GM19023 (cell line): ENCODE results near the gene CHAT.

Experiments
- ATAC-seq: cut with Tn5 transposase; IDR thresholded peaks from one replicate; pipeline ENCODE4 v1.9.1; 2021; ENCODE audit warnings: mild to moderate bottlenecking, moderate library complexity; ENCODE audit not compliant: unreplicated experiment

CHAT gene

DNA sequence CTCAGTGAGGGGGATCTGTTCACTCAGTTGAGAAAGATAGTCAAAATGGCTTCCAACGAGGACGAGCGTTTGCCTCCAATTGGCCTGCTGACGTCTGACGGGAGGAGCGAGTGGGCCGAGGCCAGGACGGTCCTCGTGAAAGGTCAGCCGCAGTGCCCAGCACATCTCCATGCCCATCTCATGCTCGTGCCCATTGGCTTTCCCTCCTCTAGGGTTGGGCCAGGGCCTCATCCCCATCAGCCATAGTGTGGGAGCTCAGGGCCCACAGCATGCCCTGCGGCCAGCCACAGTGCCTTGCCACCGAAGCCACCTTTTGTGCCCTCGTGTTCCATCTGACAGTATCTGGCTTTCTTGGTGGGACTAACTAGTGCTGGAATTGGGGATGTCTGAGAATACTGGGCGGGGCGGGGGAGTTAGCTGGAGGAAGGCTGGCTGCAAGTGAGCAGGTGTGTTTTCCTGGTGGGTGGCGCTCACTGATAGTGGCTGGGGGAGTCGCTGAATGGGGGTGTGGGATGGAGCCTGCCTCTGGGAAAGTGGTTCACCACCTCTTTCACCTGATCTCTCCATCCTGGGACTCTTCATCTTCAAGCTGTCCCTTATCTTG, 13.9 kb downstream of the CHAT start:
- no peak for ATAC-seq

DNA sequence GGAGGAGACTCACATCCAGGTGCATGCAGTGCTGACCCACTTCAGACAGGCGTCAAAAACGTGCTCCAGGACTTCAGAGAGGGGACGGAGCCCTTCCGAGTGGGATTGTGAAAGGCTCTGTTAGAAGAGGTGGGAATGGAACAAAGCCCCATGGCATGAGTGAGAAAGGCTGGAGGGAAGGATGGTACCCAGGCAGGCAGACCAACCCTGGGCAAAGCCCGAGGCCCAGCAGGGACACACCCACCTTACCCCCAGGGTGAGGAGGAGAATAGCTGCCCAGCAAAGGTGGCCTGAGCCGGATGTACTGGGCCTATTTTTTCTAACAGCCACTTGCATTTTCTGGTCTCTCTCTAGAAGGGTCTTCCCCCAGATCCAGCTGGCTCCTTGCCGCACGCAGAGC, 14.8 kb downstream of the CHAT start:
- no peak for ATAC-seq

DNA sequence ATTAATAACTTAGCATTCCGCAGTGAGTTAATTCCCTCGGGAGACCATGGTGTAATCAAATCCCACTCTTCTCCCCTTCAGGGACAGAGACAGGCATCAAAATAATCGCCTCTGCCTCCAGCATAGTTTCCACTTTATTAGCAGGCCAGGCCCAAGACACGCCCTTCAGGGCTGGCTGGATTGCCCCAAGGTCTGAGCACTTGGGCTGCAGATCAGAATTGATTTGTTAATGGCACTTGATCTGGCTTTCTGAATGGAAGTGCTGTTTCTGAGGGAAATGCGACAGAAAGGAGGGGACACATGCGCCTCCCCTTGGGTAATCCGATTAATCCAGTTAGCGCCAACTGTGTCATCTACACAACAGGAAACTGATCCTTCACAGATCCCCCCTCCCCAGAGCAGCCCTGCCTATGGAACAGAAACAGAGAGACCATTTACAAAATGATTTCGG, 15.6 kb downstream of the CHAT start:
- ATAC-seq = no peak

DNA sequence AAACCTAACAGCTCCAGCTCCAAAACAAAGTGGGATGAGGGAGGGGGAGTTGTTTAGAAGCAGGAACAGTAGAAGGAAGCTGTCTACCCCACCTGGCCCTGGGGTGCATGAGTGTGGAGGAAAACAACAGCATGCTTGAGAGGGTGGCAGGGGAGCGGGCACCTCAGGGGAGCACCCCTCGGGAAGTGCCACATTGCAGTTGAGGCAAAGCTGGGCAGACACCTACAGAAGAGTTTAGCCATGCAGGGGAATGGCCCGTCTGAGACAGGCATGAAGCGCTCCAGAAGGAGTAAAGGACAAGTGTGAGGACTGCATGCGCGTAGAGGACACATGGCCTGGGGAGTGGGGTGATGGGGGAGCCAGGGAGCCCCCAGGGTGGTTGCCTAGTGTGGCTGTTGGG, 18.1 kb downstream of the CHAT start:
- no peak for ATAC-seq

DNA sequence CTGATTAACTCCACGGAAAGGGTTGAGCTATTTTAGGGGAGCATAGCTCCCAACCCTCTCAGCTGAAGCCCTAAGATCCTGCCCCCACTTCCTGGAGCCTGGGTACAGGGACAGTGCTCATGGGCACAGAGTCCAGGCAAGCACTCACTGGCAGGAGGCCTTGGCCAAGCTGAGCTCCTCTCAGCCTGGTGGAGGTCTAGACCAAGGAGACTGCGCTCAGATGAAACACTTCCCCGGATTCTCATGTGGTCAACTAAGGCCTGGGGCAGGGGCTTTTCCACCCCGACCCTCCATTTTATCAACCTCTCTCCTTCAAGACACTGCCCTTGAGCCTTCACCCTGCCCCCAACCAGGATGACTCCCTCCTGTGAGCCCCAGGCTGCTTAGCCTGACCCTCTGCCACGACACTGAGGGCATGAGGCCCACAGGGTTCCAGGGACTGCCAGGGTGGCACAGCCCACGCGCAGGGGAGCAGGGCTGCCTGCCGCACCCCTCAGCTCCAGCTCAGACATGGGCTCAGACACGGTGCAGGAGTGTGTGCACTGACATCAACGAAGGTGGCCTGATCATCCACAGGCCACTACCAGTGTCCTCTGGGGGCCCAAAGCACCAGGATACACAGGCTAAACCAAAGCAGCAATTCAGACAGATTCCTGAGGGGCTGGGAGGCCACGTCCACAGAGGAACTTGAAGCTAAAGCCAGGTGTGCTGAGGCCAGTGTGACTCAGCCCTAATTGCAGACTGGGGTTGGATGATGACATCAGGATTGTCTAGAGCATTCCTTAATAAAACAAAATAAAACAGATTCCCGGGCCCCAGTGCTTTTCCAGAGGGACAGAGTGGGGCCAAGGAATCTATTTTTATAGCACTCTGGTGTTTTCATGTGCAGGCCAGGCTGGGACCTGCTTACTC, 18.8 kb downstream of the CHAT start:
- no peak for ATAC-seq

DNA sequence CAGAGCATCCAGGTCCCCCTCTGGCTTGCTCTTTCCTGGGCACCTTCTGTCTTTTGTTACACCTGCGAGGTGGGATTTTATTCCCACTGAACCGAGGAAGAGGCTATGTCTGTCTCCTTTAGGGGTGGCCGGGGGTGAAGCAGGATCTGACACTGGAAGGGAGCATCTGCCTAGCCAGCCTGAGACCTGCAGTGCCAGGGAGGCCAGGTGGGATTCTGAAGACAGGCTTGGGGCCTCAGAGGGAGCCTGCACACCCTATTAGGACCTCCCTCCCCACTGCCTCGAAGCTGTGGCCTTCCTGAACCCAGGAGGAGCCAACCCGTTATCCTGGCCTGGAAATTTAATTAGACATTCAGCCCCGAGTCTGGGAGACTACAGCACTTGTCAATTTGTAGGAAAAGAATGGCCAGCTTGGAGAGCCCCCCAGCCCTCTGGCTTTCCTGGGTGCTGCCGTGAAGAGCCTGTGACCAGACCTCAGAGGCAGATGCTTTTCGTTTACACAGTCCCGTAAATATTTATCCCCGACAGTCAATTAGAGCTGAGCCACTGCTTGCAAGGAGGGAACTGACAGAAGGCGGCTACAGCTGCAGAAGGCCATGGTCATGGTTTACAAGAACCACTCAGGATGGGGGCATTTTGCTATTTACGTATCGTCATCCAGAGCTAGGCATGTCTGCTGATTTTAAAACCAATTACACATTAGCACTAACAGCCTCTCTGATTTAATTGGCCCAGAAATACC, 19.7 kb downstream of the CHAT start:
- ATAC-seq = no peak

DNA sequence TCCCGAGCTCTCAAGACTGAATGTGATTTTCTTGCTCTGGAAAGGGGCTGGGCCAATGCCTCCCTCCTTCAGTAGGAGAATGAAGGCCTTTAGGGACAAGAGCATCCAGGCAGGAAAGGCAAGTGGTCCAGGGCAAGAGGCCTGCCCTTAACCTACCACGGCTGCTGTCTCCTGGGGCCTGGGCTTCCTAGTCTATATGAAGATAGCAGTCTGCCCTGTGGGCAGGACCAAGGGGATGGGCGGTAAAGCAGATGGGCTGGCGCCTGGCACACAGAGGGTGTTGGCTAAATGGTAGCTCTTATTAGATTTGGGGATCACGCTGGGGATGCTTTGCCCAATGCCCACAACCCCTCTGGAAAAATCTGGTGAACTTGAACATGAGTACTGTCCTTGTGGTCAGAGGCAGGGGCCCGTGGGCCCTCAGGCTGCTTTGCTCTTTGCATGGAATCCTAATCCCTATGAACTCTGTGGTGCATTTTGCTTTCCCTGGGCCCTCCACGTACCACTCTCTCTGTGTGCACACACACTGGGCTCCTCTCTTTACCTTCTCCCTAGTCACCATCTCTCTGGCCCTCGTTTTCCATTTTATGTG, 20.3 kb downstream of the CHAT start:
- no peak for ATAC-seq

DNA sequence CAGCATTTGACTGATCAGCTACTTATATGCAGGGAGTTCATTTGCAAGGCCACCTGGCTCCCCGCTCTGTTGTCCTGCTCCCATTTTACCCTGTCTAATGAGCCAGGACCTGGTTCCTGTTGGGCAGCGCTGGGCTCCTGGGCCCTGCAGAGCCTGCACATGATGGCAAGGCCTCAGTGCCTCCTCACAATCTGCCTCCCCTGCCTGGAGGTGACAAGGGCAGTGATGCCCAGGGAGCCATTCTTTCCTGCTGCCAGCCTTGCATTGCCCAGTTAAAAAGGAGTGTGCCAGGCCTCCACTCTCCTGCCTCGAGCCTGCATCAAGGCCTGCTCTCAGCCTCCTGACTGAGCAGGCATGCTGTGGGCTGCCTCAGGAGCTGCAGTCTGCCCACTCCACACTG, 28.5 kb downstream of the CHAT start:
- no peak for ATAC-seq

DNA sequence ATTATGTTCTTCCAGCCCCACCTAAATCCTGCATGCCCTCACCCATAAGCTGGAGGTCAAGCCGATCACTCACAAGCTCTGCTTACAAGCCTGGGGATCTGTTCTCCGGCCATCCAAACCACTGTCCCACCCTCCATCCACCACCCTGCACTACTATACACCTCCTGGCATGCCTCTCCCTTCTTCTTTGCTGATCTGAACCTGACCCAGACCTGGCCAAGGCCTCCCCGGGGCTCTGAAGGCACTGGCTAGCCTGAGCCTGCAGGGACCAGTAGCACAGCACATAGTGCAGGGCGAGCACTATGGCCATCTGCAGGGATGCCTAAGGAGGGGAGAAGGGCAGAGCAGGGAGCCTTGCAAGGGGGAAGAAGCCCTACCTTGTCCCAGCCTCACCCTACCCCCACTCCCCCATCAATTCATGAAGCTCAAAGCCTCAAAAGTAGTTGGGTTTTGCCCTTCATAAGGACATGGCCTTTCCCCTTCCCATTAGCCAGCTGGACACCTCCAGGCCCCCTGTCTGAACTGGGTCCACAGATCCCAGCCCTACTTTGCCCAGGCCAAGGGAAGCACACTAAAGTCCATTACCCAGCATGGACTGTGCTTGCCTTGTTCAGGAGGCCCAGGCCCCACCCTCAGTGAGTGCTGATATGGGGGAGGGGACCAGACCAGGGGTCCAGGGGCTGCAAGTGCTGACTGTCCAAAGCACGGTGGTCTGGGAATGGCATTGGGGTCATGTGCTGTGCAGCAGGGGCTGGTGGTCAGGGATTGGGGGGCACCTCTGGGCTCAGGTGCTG, 29.6 kb downstream of the CHAT start:
- ATAC-seq = no peak

DNA sequence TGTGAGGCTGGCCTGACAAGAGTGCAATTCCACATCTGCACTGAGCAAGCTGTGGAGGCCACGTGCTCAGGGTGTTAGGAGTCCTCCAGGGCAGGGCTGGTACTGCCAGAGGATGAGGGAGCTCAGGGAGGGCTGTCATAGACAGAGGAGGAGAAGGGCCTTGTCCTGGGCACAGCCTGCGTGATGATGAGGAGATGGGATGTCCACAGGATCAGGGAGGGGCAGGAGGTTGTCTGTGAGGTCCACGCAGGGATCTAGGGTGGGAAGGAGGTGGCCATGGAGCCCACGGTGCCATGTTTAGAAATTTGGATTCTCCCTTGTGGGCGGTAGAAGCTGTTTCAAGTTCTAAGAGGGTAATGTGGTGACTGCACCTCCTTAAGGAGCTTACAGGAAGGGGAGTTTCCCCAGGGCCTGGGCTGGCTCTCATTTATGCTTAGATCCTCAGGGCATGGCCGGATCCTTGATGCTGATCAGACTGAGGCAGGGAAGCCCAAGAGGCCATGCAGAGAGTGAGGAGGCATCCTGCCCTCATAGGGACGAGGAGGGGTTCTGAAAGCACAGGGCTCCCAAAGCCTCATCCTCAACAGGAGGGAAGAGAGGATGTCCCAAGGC, 30.3 kb downstream of the CHAT start:
- ATAC-seq = no peak

DNA sequence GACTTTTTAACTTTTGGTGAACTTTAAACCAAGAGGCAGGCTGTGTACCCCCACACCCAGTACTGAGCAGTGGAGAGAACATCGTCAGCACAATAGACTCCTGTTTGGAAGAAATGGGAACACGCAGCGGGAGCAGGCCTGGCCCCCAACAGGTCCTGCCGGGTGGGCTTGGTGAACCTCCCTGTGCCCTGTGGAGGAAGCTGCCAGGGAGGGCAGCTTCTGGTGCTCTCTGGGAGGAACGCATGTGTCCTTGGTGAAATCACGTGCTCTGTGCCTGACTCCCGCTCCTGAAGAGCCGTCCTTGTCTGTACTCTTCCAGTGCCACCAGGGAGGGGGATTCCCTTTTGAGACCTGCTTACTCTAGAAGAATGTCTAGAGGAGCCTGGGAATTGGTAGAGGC, 31.6 kb downstream of the CHAT start:
- ATAC-seq = no peak

DNA sequence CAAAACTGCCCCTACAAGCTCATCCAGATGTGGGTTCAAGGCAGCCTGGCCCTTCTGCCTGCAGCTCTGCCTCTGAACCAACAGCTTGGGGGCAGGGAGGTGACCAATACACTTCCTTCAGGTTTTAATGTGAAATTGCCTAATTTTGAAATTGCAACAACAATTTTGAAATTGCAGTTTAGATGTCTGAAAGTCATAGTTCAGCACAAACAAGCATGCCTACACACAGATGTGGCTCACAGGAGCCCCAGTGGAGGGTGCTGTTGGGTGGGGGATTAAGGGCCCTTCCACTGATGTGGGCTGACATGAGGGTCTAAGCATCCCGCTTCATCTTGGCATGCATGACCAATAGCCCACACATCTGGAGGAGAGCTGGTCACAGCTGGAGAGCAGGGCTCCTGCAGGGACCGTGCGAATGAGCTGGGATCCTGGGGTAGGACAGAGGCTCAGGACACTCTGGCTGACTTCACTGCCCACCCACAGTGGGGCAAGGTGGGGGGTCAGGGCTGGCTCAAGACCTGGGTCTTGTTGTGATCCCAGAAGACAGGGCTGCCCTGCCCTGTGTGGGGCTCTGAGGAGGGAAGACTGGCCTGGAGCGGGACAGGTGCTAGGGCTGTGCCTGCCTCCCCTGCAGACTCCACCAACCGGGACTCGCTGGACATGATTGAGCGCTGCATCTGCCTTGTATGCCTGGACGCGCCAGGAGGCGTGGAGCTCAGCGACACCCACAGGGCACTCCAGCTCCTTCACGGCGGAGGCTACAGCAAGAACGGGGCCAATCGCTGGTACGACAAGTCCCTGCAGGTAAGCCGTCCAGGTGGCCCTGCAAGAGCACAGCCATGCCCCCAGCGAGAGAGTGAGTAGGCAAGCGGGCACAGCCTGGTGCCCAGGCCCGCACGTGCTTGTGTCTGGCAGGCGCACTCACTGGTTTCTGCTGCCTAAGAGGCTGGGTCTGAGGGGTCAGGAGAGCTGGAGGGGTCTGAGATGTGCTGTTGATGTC, 32.3 kb downstream of the CHAT start:
- ATAC-seq = no peak

DNA sequence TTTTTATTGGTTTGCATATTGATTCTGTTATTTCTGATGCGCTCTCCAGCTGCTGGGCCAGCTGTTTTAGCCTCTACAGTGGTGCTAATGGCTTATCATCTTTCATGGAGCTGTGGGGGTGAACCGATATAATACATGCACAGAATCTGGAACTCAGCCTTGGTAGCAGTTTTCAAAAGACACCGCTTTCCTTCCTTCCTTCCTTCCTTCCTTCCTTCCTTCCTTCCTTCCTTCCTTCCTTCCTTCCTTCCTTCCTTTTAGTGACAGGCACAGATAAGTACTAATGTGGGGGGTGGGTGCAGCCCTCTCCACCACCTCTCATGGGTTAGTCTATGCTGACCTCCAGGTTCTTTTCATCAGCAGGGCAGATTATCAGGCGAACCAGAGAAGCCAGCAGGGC, 33.7 kb downstream of the CHAT start:
- ATAC-seq = no peak

DNA sequence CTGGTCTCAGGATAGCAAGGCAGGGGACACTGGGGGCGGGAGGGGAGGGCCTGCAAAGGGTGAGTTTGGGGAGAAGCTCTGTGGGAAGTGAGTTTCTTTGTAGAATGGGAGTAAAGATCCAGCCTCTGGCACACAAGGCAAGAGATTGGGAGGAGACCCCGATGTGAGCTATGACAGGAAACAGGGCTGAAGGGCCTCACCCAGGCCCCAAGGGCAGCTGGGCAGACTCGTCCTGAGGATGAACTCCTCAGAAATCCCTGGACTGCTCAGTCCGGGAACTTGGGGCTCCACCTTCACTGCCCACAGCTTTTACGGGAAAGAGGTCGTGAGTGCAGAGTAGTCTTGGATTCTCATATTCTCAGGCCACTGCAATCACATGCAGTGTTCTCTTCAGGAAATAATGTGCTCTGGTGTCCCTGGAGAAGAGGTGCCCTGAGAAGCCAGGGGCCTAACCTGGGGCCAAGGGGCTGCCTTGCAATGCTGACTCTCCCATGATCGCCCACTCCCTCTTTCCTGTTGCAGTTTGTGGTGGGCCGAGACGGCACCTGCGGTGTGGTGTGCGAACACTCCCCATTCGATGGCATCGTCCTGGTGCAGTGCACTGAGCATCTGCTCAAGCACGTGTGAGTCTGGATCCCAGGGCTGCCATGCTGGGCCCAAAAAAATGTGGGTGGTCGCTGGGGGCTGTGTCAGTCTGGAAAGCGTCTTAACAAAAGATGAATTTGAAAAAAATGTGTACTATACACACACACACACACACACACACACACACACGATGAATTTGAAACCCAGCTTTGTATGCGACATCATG, 34.4 kb downstream of the CHAT start:
- no peak for ATAC-seq

DNA sequence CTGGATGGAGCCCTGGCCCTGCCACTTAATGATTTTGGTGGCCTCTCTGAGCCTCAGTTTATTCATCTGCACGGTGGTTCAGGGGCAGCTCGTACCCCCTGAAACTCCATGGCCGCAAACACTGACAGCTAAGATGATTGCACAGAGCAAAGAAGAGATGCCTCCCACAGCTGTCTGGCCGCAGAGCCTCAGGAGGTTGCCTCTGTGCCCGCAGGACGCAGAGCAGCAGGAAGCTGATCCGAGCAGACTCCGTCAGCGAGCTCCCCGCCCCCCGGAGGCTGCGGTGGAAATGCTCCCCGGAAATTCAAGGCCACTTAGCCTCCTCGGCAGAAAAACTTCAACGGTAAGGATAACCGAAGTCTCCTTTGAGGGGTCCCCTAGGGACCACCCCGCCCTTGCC, 35.5 kb downstream of the CHAT start:
- ATAC-seq = no peak

DNA sequence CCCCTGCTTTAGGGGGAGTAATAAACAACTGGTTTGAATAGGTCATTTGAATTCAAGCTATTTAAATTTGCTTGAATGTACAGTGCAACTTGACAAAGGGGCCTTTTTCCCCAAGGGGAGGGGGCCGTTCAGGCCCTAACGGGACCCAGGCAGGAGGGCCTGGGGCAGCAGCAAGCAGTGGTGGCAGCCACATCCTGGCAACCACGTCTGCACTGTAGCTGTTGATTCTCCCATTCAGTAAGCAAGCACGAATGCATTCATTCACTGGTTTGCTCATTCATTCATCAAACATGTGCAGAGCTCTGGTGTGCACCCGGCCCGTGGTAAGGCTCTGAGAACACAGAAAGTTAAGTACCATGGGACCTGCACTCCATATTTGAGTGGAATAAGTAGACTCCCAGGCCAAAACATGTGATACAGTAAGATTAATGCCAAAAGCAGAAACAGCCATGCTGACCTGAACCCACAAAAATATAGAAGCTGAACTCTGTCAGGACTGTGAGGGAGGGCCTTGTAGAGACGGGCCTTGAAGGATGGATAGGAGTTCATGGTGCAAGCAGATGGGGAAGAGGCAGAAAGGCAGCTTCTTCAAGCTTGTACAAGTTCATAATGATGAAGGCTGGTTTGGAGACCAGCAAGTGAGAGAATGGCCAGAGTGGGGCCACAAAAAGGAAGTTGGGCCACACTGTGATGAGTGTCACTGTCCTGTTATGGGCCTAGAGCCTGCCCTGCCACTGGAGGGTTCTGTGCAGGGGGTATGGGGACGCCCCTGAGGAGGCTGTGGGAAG, 36.3 kb downstream of the CHAT start:
- ATAC-seq = no peak

DNA sequence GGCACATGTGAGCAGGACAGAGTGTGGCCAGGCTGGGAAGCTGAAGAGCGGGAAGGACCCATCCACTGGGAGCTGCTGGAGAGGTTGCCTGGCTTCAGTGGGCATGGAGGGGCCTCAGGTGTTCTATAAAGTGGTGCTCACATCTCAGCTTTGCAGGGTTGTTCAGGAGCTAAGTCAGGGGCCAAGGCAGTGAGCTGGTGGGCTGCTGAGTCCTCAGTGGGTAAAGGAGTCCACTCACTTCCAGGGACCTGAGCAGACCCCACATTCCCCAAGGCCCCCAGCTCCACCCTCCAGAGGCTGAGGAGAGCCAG, 36.8 kb downstream of the CHAT start:
- no peak for ATAC-seq
